Loucy (cell line): ENCODE measurements around the gene MYBBP1A.

Experiments used
- H2AFZ ChIP-seq: fragments of 200-600 bp; sonication (generic); 2 replicates; pipeline ENCODE4 v1.6.0; 2016; ENCODE audit warnings: antibody characterized with exemption, mild to moderate bottlenecking, low read length, moderate library complexity
- H3F3A ChIP-seq: fragments of 200-600 bp; 2 replicates; pipeline ENCODE4 v1.6.0; 2016; ENCODE audit warnings: antibody characterized with exemption, low read depth, mild to moderate bottlenecking
- H3K27me3 ChIP-seq: fragments of 200-600 bp; sonication (generic); 2 replicates; pipeline ENCODE4 v1.6.1; 2014; ENCODE audit warnings: low read length, mild to moderate bottlenecking; ENCODE audit not compliant: insufficient read depth, poor library complexity, severe bottlenecking
- H3K36me3 ChIP-seq: fragments of 200-600 bp; sonication (generic); 2 replicates; pipeline ENCODE4 v1.6.1; 2016; ENCODE audit warnings: low read length; ENCODE audit not compliant: insufficient read depth
- H3K4me1 ChIP-seq: fragments of 200-600 bp; sonication (generic); 2 replicates; pipeline ENCODE4 v1.5.1; 2014; ENCODE audit warnings: low read length, mild to moderate bottlenecking; ENCODE audit not compliant: insufficient read depth, poor library complexity, severe bottlenecking
- H3K4me2 ChIP-seq: fragments of 200-600 bp; sonication (generic); 2 replicates; pipeline ENCODE4 v1.6.0; 2014; ENCODE audit warnings: antibody characterized with exemption, low read length, low read depth, mild to moderate bottlenecking; ENCODE audit not compliant: poor library complexity, severe bottlenecking
- H3K4me3 ChIP-seq: fragments of 200-600 bp; sonication (generic); 2 replicates; pipeline ENCODE4 v1.5.1; 2014; ENCODE audit warnings: low read length, mild to moderate bottlenecking, mixed read lengths; ENCODE audit not compliant: poor library complexity, severe bottlenecking
- H3K79me2 ChIP-seq: fragments of 200-600 bp; sonication (generic); 2 replicates; pipeline ENCODE4 v1.6.1; 2014; ENCODE audit warnings: low read length; ENCODE audit not compliant: insufficient read depth
- H3K9ac ChIP-seq: fragments of 200-600 bp; sonication (generic); 2 replicates; pipeline ENCODE4 v1.6.0; 2014; ENCODE audit warnings: mild to moderate bottlenecking, low read depth, low read length, moderate library complexity; ENCODE audit not compliant: poor library complexity, severe bottlenecking
- H3K9me2 ChIP-seq: fragments of 200-600 bp; sonication (generic); replicated peaks from 2 replicates; pipeline ENCODE4 v1.6.1; 2016; ENCODE audit warnings: low read depth, low read length, mixed read lengths
- H3K9me3 ChIP-seq: fragments of 200-600 bp; sonication (generic); 2 replicates; pipeline ENCODE4 v1.6.1; 2014; ENCODE audit warnings: mild to moderate bottlenecking, antibody characterized with exemption, low read length, low read depth; ENCODE audit not compliant: insufficient read depth
- H4K20me1 ChIP-seq: fragments of 200-600 bp; sonication (generic); 2 replicates; pipeline ENCODE4 v1.6.0; 2014; ENCODE audit warnings: antibody characterized with exemption, low read length, mild to moderate bottlenecking; ENCODE audit not compliant: insufficient read depth, poor library complexity, severe bottlenecking
- CTCF ChIP-seq: fragments of 200-600 bp; sonication (generic); conservative IDR thresholded peaks from 2 replicates; pipeline ENCODE4 v1.5.1; 2014; ENCODE audit warnings: mild to moderate bottlenecking, antibody characterized with exemption, low read length
- EZH2phosphoT487 ChIP-seq: fragments of 200-600 bp; IDR thresholded peaks from 2 replicates; pipeline ENCODE4 v1.6.1; 2018; ENCODE audit warnings: antibody characterized with exemption, mild to moderate bottlenecking, moderate library complexity, borderline replicate concordance

MYBBP1A gene

GRCh38 chr17:4511199-4511932 lies 43.8 kb downstream of the MYBBP1A start:
- peaks cover 6% of the 10 kb centered on the region for H4K20me1 ChIP-seq
- no peaks in the 10 kb centered on the region for H3K27me3 ChIP-seq
- H3K36me3 ChIP-seq, result no peaks in the 10 kb centered on the region; the same call in 1 of the 2 replicates
- TF ChIP-seq CTCF (no peak), EZH2phosphoT487 (no peak)
- H3K9me2 ChIP-seq, result no peaks in the 10 kb centered on the region
- H2AFZ ChIP-seq, result no peak overlapping the region
- no peaks in the 10 kb centered on the region for H3F3A ChIP-seq
- no peak overlapping the region for H3K4me3 ChIP-seq
- no peak overlapping the region for H3K9ac ChIP-seq
- no peak overlapping the region for H3K4me2 ChIP-seq
- H3K9me3 ChIP-seq, result no peaks in the 10 kb centered on the region
- H3K79me2 ChIP-seq, result peaks cover 45% of the 10 kb centered on the region; the same call in 1 of the 2 replicates
- H3K4me1 ChIP-seq, result peaks cover 26% of the 10 kb centered on the region

DNA sequence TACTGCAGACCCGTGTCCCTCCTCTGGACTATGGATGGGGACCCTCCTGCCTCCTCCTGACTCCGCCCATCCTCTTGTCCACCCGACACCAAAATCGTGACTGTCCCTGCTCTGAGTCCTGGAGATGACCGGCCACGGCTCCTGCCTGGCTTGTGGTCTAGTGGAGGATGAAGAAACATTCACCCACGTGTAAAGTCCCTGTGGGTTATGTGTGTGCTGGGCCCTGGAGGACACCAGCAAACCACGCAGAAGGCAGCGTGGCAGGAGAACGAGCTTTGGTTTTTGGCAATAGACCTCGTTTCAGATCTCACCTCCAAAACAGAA lies 44.6 kb downstream of the MYBBP1A start:
- TF ChIP-seq EZH2phosphoT487, result no peak
- TF ChIP-seq CTCF, result no peak
- Histone ChIP-seq H3K9me3 (no peaks in the 10 kb centered on the region), H3K4me3 (no peak overlapping the region), H3K4me1 (peaks cover 34% of the 10 kb centered on the region), H3K4me2 (no peak overlapping the region), H3K79me2 (peaks cover 53% of the 10 kb centered on the region; the same call in 1 of the 2 replicates), H3K27me3 (no peaks in the 10 kb centered on the region), H3F3A (no peaks in the 10 kb centered on the region), H2AFZ (no peak overlapping the region), H4K20me1 (peaks cover 6% of the 10 kb centered on the region), H3K9ac (no peak overlapping the region), H3K9me2 (no peaks in the 10 kb centered on the region), H3K36me3 (no peaks in the 10 kb centered on the region; the same call in 1 of the 2 replicates)

- Histone ChIP-seq H3K27me3 (no peaks in the 10 kb centered on the region), H3K79me2 (peaks cover 58% of the 10 kb centered on the region; the same call in 1 of the 2 replicates), H3K4me2 (peak overlapping the region; percentile 50), H3K9me3 (no peaks in the 10 kb centered on the region), H3F3A (no peaks in the 10 kb centered on the region), H3K9me2 (no peaks in the 10 kb centered on the region), H3K4me3 (no peak overlapping the region), H2AFZ (no peak overlapping the region), H3K9ac (no peak overlapping the region), H3K4me1 (peaks cover 39% of the 10 kb centered on the region), H4K20me1 (peaks cover 6% of the 10 kb centered on the region), H3K36me3 (no peaks in the 10 kb centered on the region; the same call in 1 of the 2 replicates)
- TF ChIP-seq CTCF (no peak), EZH2phosphoT487 (no peak)
These were observed 45.1 kb downstream of the MYBBP1A start for GRCh38 chr17:4509923-4510617.
